HS-27A (cell line): ENCODE measurements around the gene PRDM16.

Source experiments
- DNase-seq: peaks from one replicate; pipeline ENCODE4 v3.0.0-alpha.2; 2012; ENCODE audit warnings: low read depth, missing footprints

PRDM16 gene

DNA sequence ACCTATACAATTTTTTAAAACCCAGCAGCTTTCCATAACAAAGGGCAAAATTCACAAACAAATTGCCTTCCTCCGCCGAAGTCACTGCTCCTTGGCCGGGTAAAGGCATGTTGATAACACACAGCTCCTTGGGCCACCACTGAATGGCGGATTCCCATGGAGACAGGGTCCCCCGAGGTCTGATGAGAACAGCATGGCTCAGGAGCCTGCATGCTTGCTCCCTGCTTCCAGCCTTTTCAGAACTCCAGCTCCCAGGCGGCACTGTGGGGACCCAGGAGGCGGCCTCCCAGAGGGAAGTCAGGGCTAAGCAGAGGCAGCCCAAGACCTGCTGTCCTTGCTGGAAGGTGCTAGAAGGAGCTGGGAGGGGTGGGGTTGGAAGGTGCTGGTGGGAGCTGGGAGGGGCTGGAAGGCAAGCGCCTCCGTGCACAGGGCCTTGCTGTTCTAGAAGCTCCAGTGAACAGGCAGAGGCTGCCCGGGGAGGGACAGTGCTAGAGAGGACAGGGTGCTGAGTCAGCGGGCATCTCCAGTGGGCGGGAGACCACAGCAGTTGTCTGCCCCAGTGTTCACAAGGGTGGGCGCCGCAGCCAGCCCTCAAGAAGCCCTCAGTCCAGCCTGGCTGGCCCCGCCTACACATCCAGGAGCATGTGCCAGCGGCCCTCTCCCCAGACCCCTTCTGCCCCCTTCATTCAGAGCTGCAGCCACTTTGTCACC, 35.1 kb downstream of the PRDM16 start:
- DNase-seq: no peak

- DNase-seq: no peak
These were observed 36.3 kb downstream of the PRDM16 start for GRCh38 chr1:3105167-3105863.

- DNase-seq: no peak
These were observed 37.2 kb downstream of the PRDM16 start for GRCh38 chr1:3106216-3106615.

DNA sequence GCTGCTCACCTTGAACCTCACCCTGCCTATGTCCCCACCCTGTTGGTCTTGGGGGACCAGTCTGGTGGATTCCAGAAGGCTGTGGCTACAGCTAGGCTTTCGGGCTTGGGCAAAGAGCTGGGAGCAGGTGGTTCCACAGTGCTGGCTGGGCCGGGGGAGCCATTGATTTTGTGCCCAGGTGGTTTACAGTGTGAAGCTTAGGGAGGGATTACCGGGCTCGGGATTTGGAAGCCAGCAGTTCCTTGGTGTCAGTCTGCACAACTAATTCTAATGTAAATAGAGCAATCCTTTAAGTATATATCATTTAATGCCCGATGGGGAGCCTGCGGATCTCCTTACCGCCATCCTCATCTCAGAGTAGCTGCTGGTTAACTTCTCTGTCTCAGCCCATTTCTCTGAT, 38.2 kb downstream of the PRDM16 start:
- DNase-seq: no peak

DNA sequence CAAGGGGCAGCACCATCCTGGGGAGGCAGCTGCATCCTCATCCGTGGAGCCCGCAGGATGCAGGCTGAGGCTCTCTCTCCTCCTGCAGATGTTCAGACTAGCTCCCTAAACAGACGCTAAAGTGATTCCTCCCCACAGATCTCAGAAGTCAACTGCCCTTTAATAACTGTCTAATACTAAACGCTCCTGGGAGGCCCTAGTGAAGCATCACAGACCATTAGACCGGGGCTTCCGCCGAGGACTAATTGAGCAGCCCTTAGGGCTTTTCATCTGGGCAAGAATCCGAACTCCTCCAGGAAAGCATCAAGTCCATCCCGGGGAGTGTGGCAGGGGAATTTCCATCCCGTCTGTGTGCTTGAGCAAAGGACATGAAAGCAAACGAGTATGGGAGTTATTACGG, 40.4 kb downstream of the PRDM16 start:
- no peak for DNase-seq

DNA sequence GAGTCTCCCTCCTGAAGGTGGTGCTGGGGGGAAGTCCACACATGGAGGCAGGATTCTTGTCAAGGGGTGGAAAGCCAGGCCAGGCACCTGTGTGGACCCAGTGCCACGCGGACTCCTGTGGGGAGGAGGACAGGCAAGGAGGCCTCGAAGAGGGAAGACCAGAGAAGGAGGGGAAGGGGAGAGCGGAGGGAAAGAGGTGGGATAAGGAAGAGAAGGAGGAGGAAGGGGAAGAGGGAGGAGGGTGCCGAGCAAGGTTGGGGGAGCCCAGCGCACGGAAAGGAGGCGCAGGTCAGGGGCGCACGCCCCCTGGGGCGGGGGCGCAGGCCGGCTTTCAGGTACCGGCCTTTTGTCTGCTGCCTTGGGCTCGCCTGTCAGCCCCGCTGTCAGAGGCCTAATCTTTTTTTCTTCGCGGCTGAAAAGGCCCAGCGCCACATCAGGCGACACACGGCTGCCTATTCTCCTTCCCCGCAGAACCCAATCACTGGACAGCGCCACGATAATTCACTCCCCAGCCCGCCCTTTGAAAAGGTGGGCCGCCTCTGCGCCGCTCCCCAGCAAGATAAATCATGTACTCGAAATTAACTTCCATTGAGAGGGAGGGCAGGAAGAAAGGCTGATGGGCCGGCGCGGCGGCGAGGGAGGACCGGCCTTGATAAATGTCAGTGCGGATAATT, 42.5 kb downstream of the PRDM16 start:
- DNase-seq: no peak

DNA sequence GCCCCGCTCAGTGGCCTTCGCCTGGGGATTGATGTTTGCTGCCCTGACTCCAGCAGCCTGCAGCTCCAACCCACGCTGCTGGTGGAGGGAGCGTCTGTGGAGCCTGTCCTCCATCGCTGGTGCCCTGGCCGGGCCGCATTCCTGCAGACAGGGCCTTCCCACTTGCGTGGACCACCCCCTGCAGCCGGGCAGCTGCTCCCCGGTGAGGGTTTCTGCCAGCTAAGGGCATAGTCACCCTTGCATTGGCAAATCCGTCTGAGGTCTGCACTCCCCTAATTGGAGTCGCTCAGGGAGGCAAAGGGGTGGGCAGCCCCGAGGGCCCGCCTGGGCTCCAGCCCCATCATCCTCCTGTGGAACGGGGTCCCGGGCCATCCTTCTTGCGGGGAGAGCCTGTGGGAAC, 43.5 kb downstream of the PRDM16 start:
- no peak for DNase-seq

GRCh38 chr1:3113047-3113740, 44.2 kb downstream of the PRDM16 start:
- no peak for DNase-seq

GRCh38 chr1:3113741-3114056, 44.7 kb downstream of the PRDM16 start:
- DNase-seq: no peak

GRCh38 chr1:3114131-3114744, 45.2 kb downstream of the PRDM16 start:
- no peak for DNase-seq

- DNase-seq: no peak
These were observed 45.8 kb downstream of the PRDM16 start for GRCh38 chr1:3114846-3115245.

DNA sequence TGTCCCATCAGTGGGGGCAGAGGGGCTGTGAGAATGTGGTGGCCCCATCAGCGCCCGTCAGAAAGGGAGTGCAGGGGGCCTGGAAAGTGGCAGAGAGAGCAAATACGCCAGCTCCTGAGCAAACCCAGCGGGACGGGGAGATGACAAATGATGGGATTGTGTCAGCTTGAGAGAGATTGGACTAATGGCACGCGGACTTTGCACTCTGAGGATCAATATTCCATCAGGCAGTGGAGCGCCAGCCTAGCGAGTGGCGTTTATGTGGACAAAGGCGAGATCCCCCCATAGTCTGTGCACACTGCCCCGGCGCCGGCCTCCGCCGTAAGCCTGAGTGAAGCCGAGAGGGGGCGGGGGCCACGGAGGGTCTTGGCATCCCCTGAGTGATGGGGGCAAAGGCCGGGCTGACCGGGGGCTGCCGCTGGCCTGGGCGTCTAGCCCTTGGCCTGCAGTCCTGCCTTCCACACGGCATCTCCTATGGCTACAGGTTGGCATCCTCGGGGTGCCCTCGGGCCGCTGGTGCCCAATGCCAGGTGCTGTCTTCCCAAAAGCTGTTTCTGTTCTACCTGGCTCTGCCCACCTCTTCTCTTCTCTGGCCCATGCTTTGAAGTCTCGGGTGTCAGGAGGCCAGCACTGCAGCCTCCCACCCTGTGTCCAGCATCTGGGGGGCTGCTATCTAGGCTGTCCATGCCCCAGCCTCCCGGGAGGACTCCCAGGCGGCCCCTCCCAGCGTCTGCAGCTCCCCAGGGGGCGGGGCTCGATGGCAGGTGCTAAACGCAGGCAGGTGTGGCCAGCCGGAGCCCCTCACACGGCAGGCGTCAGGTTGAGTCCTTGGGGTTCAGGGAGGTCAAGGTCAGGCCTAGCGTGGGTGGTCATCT, 46.5 kb downstream of the PRDM16 start:
- no peak for DNase-seq

DNA sequence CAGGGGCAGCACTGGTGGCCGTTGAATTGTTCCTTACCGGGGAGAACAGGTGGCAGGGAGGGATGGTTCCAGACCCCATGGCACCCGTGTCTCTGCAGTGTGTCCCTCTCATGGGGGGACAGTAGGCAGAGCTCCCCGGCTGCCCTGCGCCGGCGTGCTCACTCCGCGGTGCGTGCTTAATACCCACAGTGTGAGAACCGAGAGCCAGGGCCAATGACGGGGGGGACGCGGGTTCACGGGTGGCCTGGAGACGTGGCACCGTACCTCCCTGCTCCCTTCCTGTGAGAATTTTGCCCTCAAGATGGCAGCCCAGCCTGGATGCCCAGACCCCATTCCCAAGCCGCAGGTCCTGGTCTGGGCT, 47.1 kb downstream of the PRDM16 start:
- DNase-seq: no peak

DNA sequence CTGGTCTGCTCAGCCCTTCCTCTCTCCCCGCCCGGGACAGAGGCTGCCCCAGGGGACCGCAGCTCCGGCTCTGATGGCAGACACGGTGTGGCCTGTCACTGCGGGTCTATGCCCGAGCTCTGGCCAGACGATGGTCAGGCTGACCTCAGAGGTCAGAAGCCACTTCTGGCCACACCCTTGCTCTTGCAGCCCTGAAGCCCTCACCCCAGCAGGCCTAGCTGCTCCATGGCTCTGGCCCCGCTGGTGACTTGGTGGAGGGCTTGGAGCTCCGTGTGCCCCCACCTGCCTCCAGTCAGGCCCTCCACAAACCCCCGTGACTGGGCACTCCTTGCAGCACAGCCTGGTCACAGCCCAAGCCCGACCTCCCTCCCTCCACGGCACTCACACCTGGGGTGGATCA, 47.6 kb downstream of the PRDM16 start:
- no peak for DNase-seq

GRCh38 chr1:3117879-3118278, 48.9 kb downstream of the PRDM16 start:
- DNase-seq: no peak

DNA sequence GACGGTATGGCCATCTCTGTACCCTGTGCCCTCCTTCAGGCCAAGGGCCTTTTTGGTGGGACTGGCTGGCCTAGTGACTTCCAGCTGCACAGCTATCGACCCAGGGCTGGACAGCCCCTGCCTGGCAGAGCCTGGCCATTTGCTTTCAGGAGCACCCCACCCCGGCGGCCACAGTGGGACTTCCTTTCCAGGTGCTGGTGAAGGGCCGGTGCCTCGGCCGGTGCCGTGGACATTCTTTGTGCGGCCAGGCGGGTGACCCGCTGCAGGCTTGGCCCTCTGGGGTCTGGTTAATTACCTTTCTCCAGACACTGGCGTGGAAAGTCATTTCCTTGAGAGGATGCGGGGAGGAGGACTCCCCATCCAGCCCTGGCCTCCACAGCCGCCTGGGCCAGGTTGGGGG, 50.1 kb downstream of the PRDM16 start:
- no peak for DNase-seq

GRCh38 chr1:3119725-3120124, 50.7 kb downstream of the PRDM16 start:
- no peak for DNase-seq

- no peak for DNase-seq
These were observed 51.1 kb downstream of the PRDM16 start for GRCh38 chr1:3120140-3120539.

DNA sequence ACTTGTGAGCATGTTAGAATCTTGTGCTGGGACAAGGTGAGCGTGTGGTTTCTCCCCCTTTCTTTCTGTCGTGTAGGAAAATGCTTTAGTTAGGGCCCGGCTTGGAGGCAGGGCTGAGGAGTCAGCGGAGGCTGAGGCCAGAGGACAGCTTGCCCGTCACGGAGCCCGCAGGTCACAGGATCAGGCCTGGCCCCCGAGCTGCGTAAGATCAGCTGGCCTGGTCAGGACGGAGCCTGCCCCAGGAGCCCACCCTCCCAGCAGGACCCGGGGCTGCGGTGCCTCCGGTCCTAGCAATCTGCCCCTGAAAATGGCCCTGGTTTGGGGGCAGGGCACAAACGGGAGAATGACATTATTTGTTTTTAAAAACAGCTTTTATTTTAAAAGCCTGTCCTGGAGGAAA, 52.0 kb downstream of the PRDM16 start:
- no peak for DNase-seq

DNA sequence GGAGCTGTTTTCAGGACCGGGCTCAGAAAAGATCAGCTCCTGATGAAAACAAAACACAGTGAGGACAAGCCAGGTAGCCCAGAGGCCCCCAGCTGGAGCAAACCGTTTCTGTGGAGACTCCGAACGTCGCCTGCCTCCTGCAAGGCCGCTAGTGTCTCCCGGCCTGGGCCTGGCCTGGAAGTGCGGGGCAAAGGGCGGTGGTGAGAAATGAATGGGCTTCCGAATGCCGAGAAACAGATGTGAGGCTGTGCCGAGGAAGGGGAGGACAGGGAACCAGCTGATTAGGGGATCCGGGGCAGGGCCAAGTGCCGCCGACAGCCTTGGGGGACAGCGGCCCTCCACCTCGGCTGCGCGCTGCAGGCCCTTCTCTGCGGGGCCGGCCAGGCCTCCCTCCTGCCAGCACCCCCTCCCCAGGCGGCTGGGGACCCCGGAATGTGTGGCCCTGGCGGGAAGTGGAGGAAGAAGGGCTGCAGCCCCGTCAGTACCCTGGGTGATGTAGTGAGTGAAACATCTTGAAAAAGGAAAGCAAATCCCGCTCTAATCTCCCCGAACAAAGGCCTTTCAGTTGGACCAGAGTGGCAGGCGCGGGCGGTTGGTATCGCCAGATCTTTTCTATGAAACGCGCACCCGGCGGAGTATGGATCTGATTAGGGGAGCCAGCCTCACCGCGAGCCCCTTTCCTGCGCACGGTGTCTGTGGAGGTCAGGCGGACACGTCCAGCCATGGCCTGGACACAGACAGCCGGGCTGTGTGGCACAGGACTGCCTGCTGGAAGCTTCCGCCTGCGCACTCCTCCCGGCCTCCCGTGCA, 52.6 kb downstream of the PRDM16 start:
- no peak for DNase-seq

DNA sequence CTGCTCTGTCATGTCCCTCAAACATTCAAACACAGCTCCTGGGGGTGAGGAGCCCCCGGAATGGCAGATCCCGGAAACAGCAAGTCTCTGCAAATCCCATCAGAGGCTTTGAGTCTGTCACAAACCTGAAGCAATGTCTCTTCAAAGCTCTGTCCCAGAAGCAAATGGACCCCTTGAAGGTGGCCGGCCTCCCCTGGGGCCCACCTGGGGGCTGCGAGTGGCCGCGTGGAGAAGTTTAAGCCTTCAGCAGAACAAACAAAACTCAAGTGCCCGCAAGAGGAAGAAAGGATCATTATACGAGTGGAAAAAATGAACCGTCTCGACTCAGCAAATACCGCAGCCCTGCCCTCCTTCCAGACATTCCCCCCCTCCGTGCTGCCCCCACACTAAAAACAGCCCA, 53.3 kb downstream of the PRDM16 start:
- DNase-seq: no peak
